H9 (cell line): Measurements from ENCODE around the gene SELPLG. TPM values are rescaled to one million over a fixed set of nuclear protein-coding genes. Genes with fewer than 3 reads are reported as not detected.

ENCODE experiments used
- DNase-seq: peaks from one replicate; pipeline ENCODE4 v3.0.0-alpha.2; 2017
- H2AFZ ChIP-seq: one replicate; pipeline ENCODE4 v1.6.1; 2013; ENCODE audit warnings: mild to moderate bottlenecking, low read length, control low read depth, moderate library complexity
- H2AK5ac ChIP-seq: 2 replicates; pipeline ENCODE4 v1.6.1; 2013; ENCODE audit warnings: low read length, control low read depth, mixed read lengths; ENCODE audit not compliant: insufficient read length
- H2BK120ac ChIP-seq: one replicate; pipeline ENCODE4 v1.6.1; 2013; ENCODE audit warnings: low read depth, mild to moderate bottlenecking, low read length, control low read depth, inconsistent platforms; ENCODE audit not compliant: poor library complexity, severe bottlenecking
- H2BK12ac ChIP-seq: 2 replicates; pipeline ENCODE4 v1.6.1; 2013; ENCODE audit warnings: low read length, control low read depth, mixed read lengths, low read depth; ENCODE audit not compliant: insufficient read length
- H2BK15ac ChIP-seq: 2 replicates; pipeline ENCODE4 v1.6.1; 2013; ENCODE audit warnings: low read depth, low read length, control low read depth
- H2BK20ac ChIP-seq: one replicate; pipeline ENCODE4 v1.6.1; 2013; ENCODE audit warnings: low read depth, mild to moderate bottlenecking, low read length, control low read depth, inconsistent platforms; ENCODE audit not compliant: poor library complexity, severe bottlenecking
- H2BK5ac ChIP-seq: 2 replicates; pipeline ENCODE4 v1.6.1; 2013; ENCODE audit warnings: low read length, control low read depth, mixed read lengths; ENCODE audit not compliant: insufficient read length
- H3K14ac ChIP-seq: 2 replicates; pipeline ENCODE4 v1.6.1; 2013; ENCODE audit warnings: low read length, control low read depth; ENCODE audit not compliant: insufficient read depth
- H3K18ac ChIP-seq: 2 replicates; pipeline ENCODE4 v1.6.1; 2013; ENCODE audit warnings: low read depth, mild to moderate bottlenecking, mixed read lengths, low read length, control low read depth; ENCODE audit not compliant: insufficient read length
- H3K23ac ChIP-seq: 2 replicates; pipeline ENCODE4 v1.6.1; 2013; ENCODE audit warnings: low read length, control low read depth, mixed read lengths, low read depth; ENCODE audit not compliant: insufficient read length
- H3K23me2 ChIP-seq: 2 replicates; pipeline ENCODE4 v1.6.1; 2013; ENCODE audit warnings: low read depth, mild to moderate bottlenecking, mixed read lengths, low read length, control low read depth; ENCODE audit not compliant: insufficient read length, poor library complexity, severe bottlenecking
- H3K27ac ChIP-seq: 2 replicates; pipeline ENCODE4 v1.5.1; 2013; ENCODE audit warnings: low read length, control low read depth, mixed read lengths, low read depth; ENCODE audit not compliant: insufficient read length
- H3K27me3 ChIP-seq: 2 replicates; pipeline ENCODE4 v1.6.1; 2013; ENCODE audit warnings: low read length, control low read depth, inconsistent platforms; ENCODE audit not compliant: insufficient read depth
- H3K4ac ChIP-seq: 2 replicates; pipeline ENCODE4 v1.6.1; 2013; ENCODE audit warnings: low read depth, mild to moderate bottlenecking, control low read depth, inconsistent platforms, low read length, moderate library complexity
- H3K4me1 ChIP-seq: 2 replicates; pipeline ENCODE4 v1.6.1; 2013; ENCODE audit warnings: low read length, control low read depth, inconsistent platforms; ENCODE audit not compliant: insufficient read depth
- H3K4me2 ChIP-seq: 2 replicates; pipeline ENCODE4 v1.6.1; 2013; ENCODE audit warnings: low read length, control low read depth, mixed read lengths; ENCODE audit not compliant: insufficient read length, insufficient read depth
- H3K56ac ChIP-seq: 2 replicates; pipeline ENCODE4 v1.6.1; 2013; ENCODE audit warnings: low read depth, mild to moderate bottlenecking, mixed read lengths, low read length, control low read depth; ENCODE audit not compliant: insufficient read length
- H3K79me1 ChIP-seq: 2 replicates; pipeline ENCODE4 v1.6.1; 2013; ENCODE audit warnings: low read depth, mild to moderate bottlenecking, moderate library complexity, low read length, control low read depth, inconsistent platforms; ENCODE audit not compliant: insufficient read depth, poor library complexity, severe bottlenecking
- H3K79me2 ChIP-seq: 2 replicates; pipeline ENCODE4 v1.6.1; 2013; ENCODE audit warnings: low read length, control low read depth, inconsistent platforms; ENCODE audit not compliant: insufficient read depth
- H3K9ac ChIP-seq: 2 replicates; pipeline ENCODE4 v1.6.1; 2013; ENCODE audit warnings: low read length, control low read depth, mixed read lengths; ENCODE audit not compliant: insufficient read length; ENCODE audit errors: extremely low read depth
- H3K9me3 ChIP-seq: one replicate; pipeline ENCODE4 v1.6.1; 2013; ENCODE audit warnings: low read depth, low read length, inconsistent platforms; ENCODE audit not compliant: control insufficient read depth
- H3T11ph ChIP-seq: one replicate; pipeline ENCODE4 v1.6.1; 2013; ENCODE audit warnings: mild to moderate bottlenecking, low read length, control low read depth, inconsistent platforms
- H4K20me1 ChIP-seq: one replicate; pipeline ENCODE4 v1.6.1; 2013; ENCODE audit not compliant: control insufficient read depth, insufficient read length, insufficient read depth
- H4K5ac ChIP-seq: 2 replicates; pipeline ENCODE4 v1.6.1; 2013; ENCODE audit warnings: low read depth, mild to moderate bottlenecking, mixed read lengths, low read length, control low read depth; ENCODE audit not compliant: insufficient read length
- H4K8ac ChIP-seq: replicated peaks from 2 replicates; pipeline ENCODE4 v1.6.1; 2013; ENCODE audit warnings: low read length, control low read depth, mixed read lengths, low read depth; ENCODE audit not compliant: insufficient read length
- H4K91ac ChIP-seq: 2 replicates; pipeline ENCODE4 v1.6.1; 2013; ENCODE audit warnings: low read depth, mild to moderate bottlenecking, moderate library complexity, mixed read lengths, low read length, control low read depth; ENCODE audit not compliant: insufficient read length
- H3K27ac Mint-ChIP-seq, 3 experiments: 2 replicates in 2 of 3; 3 replicates in 1 of 3; pipeline ENCODE4 v1.8.0; 2020 to 2021; ENCODE audit warnings: mixed read lengths in 3 of 3, mild to moderate bottlenecking in 1 of 3, moderate library complexity in 1 of 3
- H3K27me3 Mint-ChIP-seq: 2 replicates; pipeline ENCODE4 v1.8.0; 2021; ENCODE audit warnings: low read depth, mild to moderate bottlenecking, moderate library complexity, mixed read lengths
- H3K36me3 Mint-ChIP-seq, 3 experiments: 2 replicates in 2 of 3; 3 replicates in 1 of 3; pipeline ENCODE4 v1.8.0; 2020 to 2021; ENCODE audit warnings: low read depth in 3 of 3, mixed read lengths in 3 of 3; ENCODE audit not compliant: insufficient read depth in 1 of 3
- H3K4me1 Mint-ChIP-seq, 2 experiments: 2 replicates each; pipeline ENCODE4 v1.8.0; 2020; ENCODE audit warnings: mixed read lengths in 2 of 2
- H3K4me3 Mint-ChIP-seq, 2 experiments: 2 replicates in 1 of 2; 3 replicates in 1 of 2; pipeline ENCODE4 v1.8.0; 2020 to 2021; ENCODE audit warnings: mild to moderate bottlenecking in 2 of 2, mixed read lengths in 2 of 2, moderate library complexity in 1 of 2
- H3K9me3 Mint-ChIP-seq, 2 experiments: 2 replicates in 1 of 2; 3 replicates in 1 of 2; pipeline ENCODE4 v1.8.0; 2020; ENCODE audit warnings: mild to moderate bottlenecking in 2 of 2, mixed read lengths in 2 of 2, moderate library complexity in 1 of 2
- WGBS: extraction: QIAGEN DNeasy Blood & Tissue Kit; methylation state at CpG from one replicate; pipeline ENCODE4 v1.1.7; 2013; ENCODE audit warnings: missing lambda C conversion rate, low lambda C conversion rate, mixed read lengths; ENCODE audit not compliant: insufficient read length; ENCODE audit errors: extremely low coverage; 5-methylcytosine and 5-hydroxymethylcytosine counted together
- total RNA-seq: library from RNA; stranded (reverse); gene quantifications from 2 replicates; pipeline ENCODE4 v1.2.1, GENCODE V29; 2021
- TF ChIP-seq, protein P1 (sequence below): fragments of 200-600 bp; sonication (generic); conservative IDR thresholded peaks from 3 replicates; pipeline ENCODE4 v1.8.0; 2021; ENCODE audit warnings: antibody characterized with exemption, mild to moderate bottlenecking

Gene SELPLG
- total RNA-seq, 1 experiment from 2014 or later = 0.15 TPM

DNA sequence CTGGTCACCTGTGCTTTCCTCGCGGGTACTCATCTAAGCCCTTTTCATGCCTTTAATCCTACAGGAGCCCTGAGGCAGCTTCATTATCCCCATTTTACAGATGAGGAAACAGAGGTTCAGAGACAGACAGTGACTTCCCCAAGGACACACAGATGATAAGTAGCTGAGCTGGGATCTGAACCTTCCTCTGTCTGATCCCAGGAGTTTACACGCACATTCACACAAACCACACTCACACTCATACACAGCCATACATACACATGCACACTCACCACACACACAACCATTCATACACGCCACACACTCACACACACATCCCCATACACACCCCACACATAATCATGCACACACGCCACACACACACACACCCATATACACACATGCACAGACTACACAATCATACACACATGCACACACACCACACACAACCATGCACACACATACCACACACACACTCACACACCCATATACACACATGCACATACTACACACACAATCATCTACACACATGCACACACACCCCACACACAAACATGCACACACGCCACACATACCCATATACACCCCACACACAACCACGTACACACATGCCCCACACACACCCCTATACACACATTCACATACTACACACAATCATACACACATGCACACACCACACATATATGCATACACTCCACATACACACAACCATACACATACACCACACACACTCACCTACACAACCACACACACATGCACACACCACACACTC is 38.6 kb downstream of the SELPLG start:
- Histone ChIP-seq H3K4me1 (no peaks in the 10 kb centered on the region), H3K27me3 (no peaks in the 10 kb centered on the region), H2BK5ac (no peak overlapping the region), H3K79me2 (no peaks in the 10 kb centered on the region), H3K4ac (no peak overlapping the region), H3K4me2 (no peak overlapping the region), H3K27ac (no peak overlapping the region), H3K9ac (no peak overlapping the region), H2AK5ac (no peak overlapping the region), H3K23ac (no peak overlapping the region), H3K9me3 (no peaks in the 10 kb centered on the region), H4K5ac (no peak overlapping the region), H2AFZ (no peak overlapping the region), H3K23me2 (no peaks in the 10 kb centered on the region), H3T11ph (no peak overlapping the region), H3K14ac (no peak overlapping the region), H3K18ac (no peak overlapping the region), H3K79me1 (no peaks in the 10 kb centered on the region), H2BK15ac (no peak overlapping the region), H2BK12ac (no peak overlapping the region), H3K56ac (no peak overlapping the region), H2BK120ac (no peak overlapping the region), H4K8ac (no peak overlapping the region), H4K20me1 (no peaks in the 10 kb centered on the region), H2BK20ac (no peak overlapping the region), H4K91ac (no peak overlapping the region)
- TF ChIP-seq, protein P1, sequence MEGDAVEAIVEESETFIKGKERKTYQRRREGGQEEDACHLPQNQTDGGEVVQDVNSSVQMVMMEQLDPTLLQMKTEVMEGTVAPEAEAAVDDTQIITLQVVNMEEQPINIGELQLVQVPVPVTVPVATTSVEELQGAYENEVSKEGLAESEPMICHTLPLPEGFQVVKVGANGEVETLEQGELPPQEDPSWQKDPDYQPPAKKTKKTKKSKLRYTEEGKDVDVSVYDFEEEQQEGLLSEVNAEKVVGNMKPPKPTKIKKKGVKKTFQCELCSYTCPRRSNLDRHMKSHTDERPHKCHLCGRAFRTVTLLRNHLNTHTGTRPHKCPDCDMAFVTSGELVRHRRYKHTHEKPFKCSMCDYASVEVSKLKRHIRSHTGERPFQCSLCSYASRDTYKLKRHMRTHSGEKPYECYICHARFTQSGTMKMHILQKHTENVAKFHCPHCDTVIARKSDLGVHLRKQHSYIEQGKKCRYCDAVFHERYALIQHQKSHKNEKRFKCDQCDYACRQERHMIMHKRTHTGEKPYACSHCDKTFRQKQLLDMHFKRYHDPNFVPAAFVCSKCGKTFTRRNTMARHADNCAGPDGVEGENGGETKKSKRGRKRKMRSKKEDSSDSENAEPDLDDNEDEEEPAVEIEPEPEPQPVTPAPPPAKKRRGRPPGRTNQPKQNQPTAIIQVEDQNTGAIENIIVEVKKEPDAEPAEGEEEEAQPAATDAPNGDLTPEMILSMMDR = no peak
- WGBS = 100% methylated on average over 4 of the region's 7 CpGs
- no peaks in the 10 kb centered on the region for H3K9me3 Mint-ChIP-seq
- H3K27ac Mint-ChIP-seq = no peak overlapping the region
- DNase-seq = no peak
- H3K4me3 Mint-ChIP-seq = no peak overlapping the region
- no peaks in the 10 kb centered on the region for H3K36me3 Mint-ChIP-seq
- H3K4me1 Mint-ChIP-seq = peaks cover 4 to 13% of the 10 kb centered on the region in 2 experiments; a peak in 3 of 4 replicates
- H3K27me3 Mint-ChIP-seq = peaks cover 2% of the 10 kb centered on the region; the same call in 1 of the 2 replicates
